Ascending aorta (tissue), 2 donors: ENCODE measurements around the gene NHLRC3. TPM values are rescaled to one million over a fixed set of nuclear protein-coding genes. Genes with fewer than 3 reads are reported as not detected.
A peak's percentile ranks its signal among the peaks of the same experiment; 100 is the strongest.

ENCODE experiments used
- DNase-seq, 2 donors: peaks; one replicate each; pipeline ENCODE4 v3.0.0-alpha.2; 2019; ENCODE audit warnings: low spot score in 2 of 2
- H3K27ac ChIP-seq, 2 donors: fragments of 200-600 bp; sonication (generic); one replicate each; pipeline ENCODE4 v1.5.1; 2016 to 2017; ENCODE audit warnings: mild to moderate bottlenecking in 1 of 2
- H3K27me3 ChIP-seq: fragments of 200-600 bp; sonication (generic); one replicate; pipeline ENCODE4 v1.5.1; 2017
- H3K36me3 ChIP-seq, 2 donors: fragments of 200-600 bp; sonication (generic); one replicate each; pipeline ENCODE4 v1.5.1; 2016
- H3K4me1 ChIP-seq, 2 donors: fragments of 200-600 bp; sonication (generic); one replicate each; pipeline ENCODE4 v1.5.1; 2016 to 2017; ENCODE audit warnings: mild to moderate bottlenecking in 1 of 2
- H3K4me3 ChIP-seq, 2 donors: fragments of 200-600 bp; sonication (generic); one replicate each; pipeline ENCODE4 v1.5.1; 2016 to 2017; ENCODE audit warnings: mild to moderate bottlenecking in 1 of 2
- H3K9me3 ChIP-seq, 2 donors: fragments of 200-600 bp; sonication (generic); one replicate each; pipeline ENCODE4 v1.5.1; 2016
- intact Hi-C: fragments of 100-400 bp; cut with DNase I; formaldehyde crosslinking; loops from one replicate; pipeline ENCODE4 v1.15.1; 2023
- total RNA-seq: library from RNA; depleted of rRNA; stranded (reverse); fragments of >200 nt; gene quantifications from one replicate; pipeline ENCODE4 v1.1.0, GENCODE V29; 2016
- TF ChIP-seq, protein P1 (sequence below), 3 experiments: fragments of 200-600 bp in 2 of 3; fragments of 450-650 bp in 1 of 3; sonication (generic) in 2 of 3; IDR thresholded peaks; one replicate each; pipeline ENCODE4 v1.5.1; 2016 to 2019; ENCODE audit warnings: antibody characterized with exemption in 3 of 3, mild to moderate bottlenecking in 1 of 3, moderate library complexity in 1 of 3

NHLRC3 gene
- total RNA-seq, 1 donor from 2014 or later, result 7.1 TPM

- Histone ChIP-seq H3K27ac (no peak overlapping the region), H3K4me1 (peaks cover 0 to 16% of the 10 kb centered on the region in 2 donors)
These were observed 2.5 kb upstream of the NHLRC3 start for GRCh38 chr13:39035799-39036198.

DNA sequence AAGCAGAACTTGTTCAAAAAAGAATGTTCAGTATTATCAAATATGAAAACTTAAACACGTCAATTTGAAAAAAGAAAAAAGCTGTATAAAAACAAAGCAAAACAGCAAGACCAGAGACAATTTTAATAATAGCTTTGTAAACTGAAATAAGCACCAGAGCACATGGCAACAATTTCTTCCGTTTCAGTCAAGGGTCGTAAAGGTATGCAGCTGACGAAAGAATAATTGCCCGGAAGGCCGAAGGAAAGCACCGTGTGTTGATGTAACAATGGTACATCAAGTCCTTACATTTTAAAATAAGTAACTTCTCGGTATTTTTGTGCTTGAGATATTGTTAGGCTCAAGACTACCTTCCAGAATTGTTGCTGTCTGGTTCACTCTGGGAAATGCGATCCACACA is 2.0 kb upstream of the NHLRC3 start:
- peaks cover 0 to 16% of the 10 kb centered on the region in 2 donors for H3K4me1 ChIP-seq
- no peak for DNase-seq
- TF ChIP-seq, protein P1, sequence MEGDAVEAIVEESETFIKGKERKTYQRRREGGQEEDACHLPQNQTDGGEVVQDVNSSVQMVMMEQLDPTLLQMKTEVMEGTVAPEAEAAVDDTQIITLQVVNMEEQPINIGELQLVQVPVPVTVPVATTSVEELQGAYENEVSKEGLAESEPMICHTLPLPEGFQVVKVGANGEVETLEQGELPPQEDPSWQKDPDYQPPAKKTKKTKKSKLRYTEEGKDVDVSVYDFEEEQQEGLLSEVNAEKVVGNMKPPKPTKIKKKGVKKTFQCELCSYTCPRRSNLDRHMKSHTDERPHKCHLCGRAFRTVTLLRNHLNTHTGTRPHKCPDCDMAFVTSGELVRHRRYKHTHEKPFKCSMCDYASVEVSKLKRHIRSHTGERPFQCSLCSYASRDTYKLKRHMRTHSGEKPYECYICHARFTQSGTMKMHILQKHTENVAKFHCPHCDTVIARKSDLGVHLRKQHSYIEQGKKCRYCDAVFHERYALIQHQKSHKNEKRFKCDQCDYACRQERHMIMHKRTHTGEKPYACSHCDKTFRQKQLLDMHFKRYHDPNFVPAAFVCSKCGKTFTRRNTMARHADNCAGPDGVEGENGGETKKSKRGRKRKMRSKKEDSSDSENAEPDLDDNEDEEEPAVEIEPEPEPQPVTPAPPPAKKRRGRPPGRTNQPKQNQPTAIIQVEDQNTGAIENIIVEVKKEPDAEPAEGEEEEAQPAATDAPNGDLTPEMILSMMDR (IDR thresholded peaks at IDR 0.05), result no peak
- H3K36me3 ChIP-seq, result no peaks in the 10 kb centered on the region
- intact Hi-C loops, result loop anchor here (5.0 to 10.0 kb wide), 3 partner anchors 379 to 1739 kb away; partner anchors contain the start of gene MRPS31
- H3K27ac ChIP-seq, result no peak overlapping the region
- H3K27me3 ChIP-seq, result no peaks in the 10 kb centered on the region
- H3K9me3 ChIP-seq, result no peaks in the 10 kb centered on the region
- peak overlapping the region; percentile 97 to 100 for H3K4me3 ChIP-seq

More at GRCh38 chr13:39035799-39036198, 2.5 kb upstream of the NHLRC3 start:
- intact Hi-C loops, result loop anchor here (5.0 to 10.0 kb wide), 3 partner anchors 379 to 1739 kb away; partner anchors contain the start of gene MRPS31
- TF ChIP-seq, protein P1 (IDR thresholded peaks at IDR 0.05), result no peak
- peaks cover 0 to 1% of the 10 kb centered on the region in 2 donors for H3K36me3 ChIP-seq
- H3K4me3 ChIP-seq, result peak overlapping the region; percentile 6 to 100
- no peaks in the 10 kb centered on the region for H3K27me3 ChIP-seq
- H3K9me3 ChIP-seq, result no peaks in the 10 kb centered on the region
- DNase-seq, result no peak

- H3K4me1 ChIP-seq, result peaks cover 0 to 16% of the 10 kb centered on the region in 2 donors
- TF ChIP-seq, protein P1 (IDR thresholded peaks at IDR 0.05), result no peak
- H3K4me3 ChIP-seq, result peak overlapping the region; percentile 97 to 100
- no peaks in the 10 kb centered on the region for H3K36me3 ChIP-seq
- intact Hi-C loops, result loop anchor here (5.0 to 10.0 kb wide), 3 partner anchors 377 to 1737 kb away; partner anchors contain the start of gene MRPS31
- H3K27me3 ChIP-seq, result no peaks in the 10 kb centered on the region
- peak overlapping the region; percentile 78 to 88 for H3K27ac ChIP-seq
- no peaks in the 10 kb centered on the region for H3K9me3 ChIP-seq
- DNase-seq, result no peak
These were observed 811 bp upstream of the NHLRC3 start for GRCh38 chr13:39037410-39037879.

DNA sequence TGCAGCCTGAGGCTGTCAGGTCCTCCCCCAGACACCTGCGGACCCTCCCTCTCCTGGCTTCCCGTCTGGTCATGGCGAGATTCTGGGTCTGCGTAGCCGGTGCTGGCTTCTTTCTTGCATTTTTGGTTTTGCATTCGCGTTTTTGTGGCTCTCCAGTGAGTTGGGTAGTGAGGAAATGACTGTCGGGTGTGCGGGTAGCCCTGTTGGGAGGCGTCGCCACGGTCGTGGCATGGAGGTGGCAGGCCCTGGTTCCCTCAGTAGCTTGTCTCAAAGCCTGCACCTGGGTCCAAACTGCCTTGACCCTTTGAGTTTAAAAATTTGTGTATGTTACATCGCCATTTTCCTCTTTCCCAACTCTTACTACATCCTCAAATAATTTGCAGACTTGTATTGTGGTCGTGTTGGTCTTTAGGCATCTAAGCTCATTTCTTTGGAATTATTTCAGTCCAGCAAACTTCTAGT is 344 bp downstream of the NHLRC3 start:
- Histone ChIP-seq H3K27me3 (no peaks in the 10 kb centered on the region), H3K27ac (peak overlapping the region; percentile 78 to 88), H3K4me1 (peaks cover 0 to 16% of the 10 kb centered on the region in 2 donors), H3K36me3 (no peaks in the 10 kb centered on the region), H3K9me3 (no peaks in the 10 kb centered on the region), H3K4me3 (peak overlapping the region; percentile 97 to 100)
- intact Hi-C loops, result loop anchor here (2.0 to 10.0 kb wide), 4 partner anchors 376 to 1736 kb away; partner anchors contain the start of gene MRPS31
- TF ChIP-seq, protein P1 (IDR thresholded peaks at IDR 0.05), result no peak
- DNase-seq, result no peak

GRCh38 chr13:39039041-39039440 is 785 bp downstream of the NHLRC3 start:
- TF ChIP-seq, protein P1 (IDR thresholded peaks at IDR 0.05), result no peak
- DNase-seq, result no peak
- Histone ChIP-seq H3K4me3 (peak overlapping the region; percentile 97 to 100), H3K36me3 (peaks cover 0 to 4% of the 10 kb centered on the region in 2 donors), H3K27ac (peak overlapping the region; percentile 78 to 88), H3K4me1 (peaks cover 0 to 15% of the 10 kb centered on the region in 2 donors), H3K27me3 (no peaks in the 10 kb centered on the region), H3K9me3 (no peaks in the 10 kb centered on the region)
- intact Hi-C loops, result loop anchor here (2.0 to 10.0 kb wide), 4 partner anchors 376 to 1736 kb away; partner anchors contain the start of gene MRPS31
